GM18508 (cell line): ENCODE measurements around the gene SCUBE2.
A peak's percentile ranks its signal among the peaks of the same experiment; 100 is the strongest.

ENCODE experiments used
- ATAC-seq: cut with Tn5 transposase; IDR thresholded peaks from one replicate; pipeline ENCODE4 v1.9.1; 2021; ENCODE audit warnings: moderate number of reproducible peaks; ENCODE audit not compliant: insufficient read depth, unreplicated experiment

SCUBE2 gene

DNA sequence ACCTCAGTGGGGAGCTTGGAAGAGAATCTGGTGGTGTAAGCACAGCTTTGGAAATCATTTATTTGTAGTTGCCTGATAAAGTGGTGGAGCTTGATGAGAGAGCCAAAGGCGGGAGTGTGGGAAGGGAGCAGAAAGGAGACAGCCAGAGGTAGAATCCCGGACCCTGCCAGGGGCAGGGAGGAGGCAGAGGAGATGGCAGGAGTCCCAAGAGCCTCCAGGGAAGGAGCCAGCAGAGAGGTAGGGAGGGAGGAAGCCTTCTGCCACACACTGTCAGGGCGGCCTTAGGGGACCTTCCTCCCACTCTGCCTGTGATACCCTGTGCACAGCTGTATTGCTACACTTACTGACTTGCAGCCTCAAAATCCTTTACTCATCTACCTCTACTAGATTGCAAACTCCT is 15.4 kb downstream of the SCUBE2 start:
- no peak for ATAC-seq

DNA sequence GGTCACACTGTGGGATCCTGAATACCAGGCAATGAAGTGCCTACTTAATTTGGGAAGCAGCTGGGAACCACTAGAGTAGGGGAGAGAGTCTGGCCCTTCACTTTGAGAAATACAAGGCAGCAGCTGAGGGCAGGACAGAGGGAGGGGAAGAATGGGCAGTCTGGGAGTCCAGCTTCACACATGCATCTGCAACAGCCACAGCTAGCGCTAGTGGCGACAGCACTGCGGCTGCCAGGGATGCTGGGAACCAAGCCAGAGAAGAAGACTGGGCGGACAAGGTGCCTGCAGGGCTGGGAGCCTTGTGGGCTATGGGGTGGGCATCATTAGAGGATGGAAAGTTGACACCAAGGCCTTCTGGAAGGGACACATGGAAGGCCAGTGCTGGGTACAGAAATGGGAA is 15.8 kb downstream of the SCUBE2 start:
- no peak for ATAC-seq

DNA sequence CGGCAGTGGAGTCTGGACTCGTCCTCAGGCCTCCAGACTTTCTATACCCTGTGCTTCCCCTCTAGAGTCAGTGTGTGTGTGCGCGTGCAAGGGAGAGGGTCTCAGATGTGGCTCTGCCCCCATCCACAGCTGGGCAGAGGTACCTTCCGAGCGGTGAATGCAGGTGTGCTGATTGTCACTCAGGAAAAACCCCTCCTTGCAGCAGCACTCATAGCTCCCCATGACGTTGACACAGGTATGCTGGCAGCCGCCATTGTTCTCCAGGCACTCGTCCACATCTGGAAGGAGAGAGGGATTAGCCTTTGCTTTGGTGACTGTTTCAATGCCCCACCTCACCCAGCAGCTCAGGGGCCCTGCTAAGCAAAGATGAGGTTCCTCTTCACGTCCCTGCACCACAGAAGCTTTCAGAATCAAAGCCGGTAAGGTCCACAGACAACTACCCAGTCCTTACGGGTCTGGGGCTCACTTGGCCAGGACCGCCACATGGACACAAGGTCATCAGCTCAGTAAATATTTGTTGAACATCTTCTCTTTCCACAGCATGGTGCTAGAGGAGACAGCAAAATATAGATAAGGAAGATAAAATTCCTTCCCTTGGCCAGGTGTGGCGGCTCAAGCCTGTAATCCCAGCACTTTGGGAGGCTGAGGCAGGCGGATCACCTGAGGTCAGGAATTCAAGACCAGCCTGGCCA is 16.9 kb downstream of the SCUBE2 start:
- ATAC-seq, result no peak

DNA sequence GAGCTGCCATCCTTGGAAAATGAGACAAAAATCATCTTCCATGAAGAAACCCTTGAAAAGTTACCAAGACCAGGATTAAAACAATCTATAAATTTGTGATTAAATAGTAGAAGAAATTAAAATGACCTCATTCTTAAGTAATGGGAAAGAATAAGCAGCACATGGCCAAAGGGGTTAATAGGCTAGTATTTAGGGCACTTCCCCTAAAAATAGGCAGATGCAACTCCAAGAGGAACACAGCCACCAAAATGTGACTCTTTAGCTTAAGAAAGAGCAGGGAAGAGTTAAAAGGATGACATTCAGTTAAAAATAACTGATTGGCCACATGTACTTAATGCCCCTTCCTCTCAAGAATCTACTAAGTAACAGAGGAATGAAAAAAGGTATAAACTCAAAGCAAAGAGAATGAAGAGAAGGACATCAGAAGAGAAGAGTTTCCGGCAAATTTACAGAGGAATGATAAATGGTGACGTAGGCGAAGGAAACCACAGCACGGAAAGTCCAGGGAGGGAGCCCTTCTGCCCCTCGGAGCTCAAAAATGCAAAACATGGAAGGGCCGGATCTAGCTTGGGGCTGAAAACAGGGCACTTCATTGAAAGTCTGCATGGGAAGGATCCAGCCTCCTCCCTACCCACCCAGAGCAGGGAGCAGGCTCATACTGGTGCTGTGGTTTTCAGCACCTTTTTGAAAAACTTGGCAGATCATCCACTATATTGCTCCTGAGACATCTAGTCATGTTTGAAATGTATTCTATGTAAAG is 17.8 kb downstream of the SCUBE2 start:
- no peak for ATAC-seq

DNA sequence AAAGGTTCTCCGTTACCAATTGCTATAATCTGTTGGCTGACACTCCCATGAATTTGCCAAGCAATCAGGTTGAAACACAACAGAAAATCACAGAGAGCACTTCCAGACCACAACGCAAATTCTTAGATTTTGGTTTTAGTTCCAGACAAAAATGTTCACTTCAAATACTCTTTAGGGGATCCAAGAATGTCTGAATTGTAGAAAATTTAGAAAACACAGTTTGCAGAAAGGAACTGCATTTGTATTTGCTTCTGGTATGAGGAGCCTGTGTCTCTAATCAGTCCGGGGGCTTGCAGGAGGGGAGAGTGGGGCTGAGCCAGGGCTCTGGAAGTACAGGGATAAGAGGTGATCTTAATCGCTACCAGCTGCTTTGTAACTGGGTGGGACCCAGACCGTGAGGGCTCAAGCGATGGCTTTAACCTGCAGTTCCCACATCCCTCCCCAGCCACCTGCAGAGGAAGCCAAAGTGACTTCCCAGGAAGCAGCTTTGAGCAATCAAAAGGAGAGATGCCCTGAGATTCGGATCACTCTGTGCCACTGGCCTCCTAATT is 18.7 kb downstream of the SCUBE2 start:
- no peak for ATAC-seq

DNA sequence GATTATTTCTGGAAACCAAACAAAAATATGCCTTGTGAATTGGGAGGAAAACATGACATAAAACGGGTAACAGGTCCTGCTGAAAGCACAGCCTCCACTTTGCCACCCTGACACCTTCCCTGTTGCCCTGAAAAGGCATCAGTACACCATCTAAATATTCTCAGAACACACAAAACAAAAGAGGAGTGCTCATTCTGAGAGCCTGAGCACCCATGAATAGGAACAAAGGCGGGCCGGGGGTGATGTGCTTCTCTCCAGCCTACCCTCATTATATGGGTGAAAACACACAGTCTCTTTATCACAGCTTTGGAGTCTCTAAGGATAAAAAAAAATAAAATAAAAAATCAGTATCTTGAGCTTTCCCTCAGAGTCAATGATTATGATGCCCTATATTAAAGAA is 19.7 kb downstream of the SCUBE2 start:
- ATAC-seq, result no peak

DNA sequence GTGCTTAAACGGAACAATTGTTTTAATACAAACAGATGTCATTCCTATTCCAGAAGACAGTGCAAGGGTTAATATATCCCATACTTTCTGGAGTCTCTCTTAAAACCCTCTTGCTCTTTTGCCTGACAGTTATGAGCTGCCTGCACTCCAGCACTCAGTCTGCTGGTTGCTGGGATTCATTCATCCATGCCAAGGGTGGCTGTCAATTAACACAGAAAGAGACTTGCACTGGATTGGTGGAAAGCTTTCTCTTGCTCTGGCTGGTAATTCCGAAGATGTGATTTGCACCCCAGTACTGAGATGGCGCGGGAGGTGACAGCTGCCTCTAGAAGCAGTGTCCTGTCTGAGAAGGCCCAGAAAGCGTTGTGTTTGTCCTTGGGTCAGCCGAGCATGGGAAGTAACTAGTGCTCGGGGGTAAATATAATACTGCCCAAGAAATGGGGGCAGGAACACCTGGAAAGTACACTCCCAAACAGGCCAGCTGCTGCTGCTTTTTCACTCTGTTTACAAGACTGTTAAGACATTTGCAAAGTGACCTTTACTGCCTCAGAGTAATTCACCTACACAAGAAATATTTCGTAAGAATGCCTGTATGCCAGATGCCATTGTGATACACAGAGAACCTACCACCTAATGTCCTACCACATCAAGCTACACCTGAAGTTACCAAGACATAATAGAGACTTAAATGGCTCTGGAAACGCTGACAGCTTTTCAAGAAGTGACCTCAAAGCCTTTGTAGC is 20.5 kb downstream of the SCUBE2 start:
- ATAC-seq, result no peak

DNA sequence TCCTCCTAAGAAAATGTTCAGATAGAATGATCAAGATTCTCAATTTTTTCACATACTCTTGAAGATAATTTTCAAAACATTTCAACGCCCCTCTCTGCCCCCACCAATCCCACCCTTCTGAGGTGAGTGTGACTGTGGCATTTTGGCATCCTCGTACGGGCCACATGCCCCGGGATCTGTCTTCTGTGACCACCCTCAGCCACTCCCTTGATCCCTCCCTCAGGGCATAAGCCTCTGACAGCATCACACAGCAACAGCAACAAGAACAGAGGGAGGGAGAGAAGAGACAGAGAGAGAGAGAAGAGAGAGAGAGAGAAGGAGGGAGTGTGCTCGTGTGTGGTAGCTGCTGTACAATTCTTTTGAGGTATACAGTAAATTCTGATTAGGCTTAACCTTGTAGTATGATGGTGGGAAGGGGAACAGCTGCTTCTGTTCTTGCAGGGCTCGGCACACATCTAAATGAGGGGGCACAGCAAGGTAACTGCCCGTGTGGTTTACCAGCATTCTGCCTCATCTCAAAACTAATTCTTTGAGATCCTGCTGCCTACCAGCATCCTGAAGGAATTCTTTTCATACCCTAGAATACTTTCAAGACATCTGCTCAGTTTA is 21.4 kb downstream of the SCUBE2 start:
- ATAC-seq, result no peak

DNA sequence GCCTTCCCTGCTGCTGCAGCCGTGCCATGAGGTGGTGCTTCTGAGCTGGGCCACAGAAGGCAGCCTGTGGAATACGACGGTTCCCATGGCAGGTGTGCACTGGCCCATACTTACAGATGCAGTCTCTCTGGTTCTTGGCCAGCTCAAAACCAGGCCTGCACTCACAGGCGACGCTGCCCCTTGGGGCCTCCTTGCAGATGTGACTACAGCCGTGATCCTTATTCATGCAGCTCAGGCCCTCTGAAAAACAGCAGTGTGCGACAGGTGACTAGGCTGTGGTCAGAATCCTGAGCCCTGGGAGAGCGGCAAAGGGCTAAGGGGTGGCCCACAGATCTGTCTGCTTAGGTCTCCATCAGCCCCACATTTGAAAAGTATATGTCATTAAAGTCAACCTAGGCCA is 22.1 kb downstream of the SCUBE2 start:
- no peak for ATAC-seq

DNA sequence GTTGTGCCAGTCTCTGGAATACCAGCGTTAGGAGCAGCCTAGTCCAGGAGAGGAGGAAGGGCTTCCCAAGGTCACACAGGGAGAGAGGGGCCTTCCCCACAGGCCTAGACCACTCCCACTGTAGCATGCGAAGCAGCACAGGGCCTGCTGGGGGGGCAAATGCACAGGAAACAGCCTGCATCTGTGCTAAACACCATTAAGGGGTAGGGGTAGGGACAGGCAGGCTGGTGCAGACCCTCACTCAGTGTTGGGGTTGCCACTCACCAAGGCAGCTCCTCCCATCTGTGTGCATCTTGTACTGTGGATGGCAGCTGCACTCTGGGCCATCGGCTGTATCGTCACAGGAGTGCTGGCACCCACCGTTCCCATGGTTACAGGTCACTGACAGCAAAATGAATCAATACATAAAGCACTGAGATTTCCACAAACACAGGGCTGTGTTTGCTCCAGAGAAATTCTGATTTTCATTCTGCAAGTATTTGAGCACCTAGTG is 24.9 kb downstream of the SCUBE2 start:
- no peak for ATAC-seq

DNA sequence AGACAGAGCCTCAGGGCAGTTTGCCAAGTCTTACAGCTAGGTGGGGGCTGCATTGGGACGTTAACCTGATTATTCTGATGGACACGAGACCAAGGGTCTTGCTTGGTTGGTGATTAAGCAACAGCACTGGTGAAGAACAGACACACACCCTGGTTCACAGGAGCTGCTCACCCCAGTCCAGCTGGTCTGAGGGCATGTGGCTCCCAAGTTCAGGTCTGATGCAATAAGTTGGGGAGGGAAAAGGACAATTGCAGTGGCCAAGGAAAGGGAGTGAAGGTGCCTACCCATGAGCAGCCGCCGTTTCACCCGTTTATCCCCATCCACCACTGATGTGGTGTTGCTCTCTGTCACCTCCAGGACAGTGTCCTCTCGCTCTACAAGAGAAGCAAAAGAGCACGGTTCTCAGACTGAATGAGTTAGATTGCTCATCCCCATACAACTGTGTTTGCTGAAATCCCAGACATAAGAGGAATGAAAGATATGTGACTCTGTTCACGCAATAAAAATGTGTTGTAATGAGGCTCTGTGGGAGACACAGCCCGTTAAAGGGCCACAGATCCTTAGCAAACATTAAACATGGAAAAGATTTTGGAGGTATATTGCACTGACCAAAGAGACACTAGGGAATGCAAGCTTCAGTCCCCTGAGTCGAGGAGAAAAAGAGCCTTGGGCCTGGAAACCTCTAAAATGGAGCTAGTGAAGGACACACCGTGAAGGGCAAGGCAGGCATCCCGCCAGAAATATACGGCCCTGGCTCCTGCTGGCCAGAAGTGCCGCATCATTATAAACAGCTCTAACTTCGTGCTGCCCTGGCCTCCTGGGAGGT is 25.6 kb downstream of the SCUBE2 start:
- ATAC-seq, result no peak

DNA sequence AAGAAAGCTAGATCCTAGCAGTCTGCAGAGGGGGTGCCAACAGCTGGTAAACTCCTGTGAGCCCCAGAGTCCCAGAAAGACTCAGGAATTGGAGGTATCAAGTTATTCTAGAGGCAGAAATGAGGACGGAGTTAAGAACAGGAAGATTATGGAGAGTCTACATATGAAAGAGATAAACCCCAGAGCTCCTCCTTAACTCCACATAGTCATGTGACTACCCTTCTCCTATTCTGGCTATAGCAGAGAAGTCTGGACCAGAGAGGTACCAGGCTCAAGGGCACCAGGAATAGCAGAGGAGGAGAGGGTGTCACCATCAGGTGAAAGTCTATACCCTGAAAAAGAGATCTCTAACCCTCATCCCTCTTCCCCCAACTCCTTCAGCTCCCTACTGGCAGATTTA is 29.6 kb downstream of the SCUBE2 start:
- ATAC-seq, result no peak

DNA sequence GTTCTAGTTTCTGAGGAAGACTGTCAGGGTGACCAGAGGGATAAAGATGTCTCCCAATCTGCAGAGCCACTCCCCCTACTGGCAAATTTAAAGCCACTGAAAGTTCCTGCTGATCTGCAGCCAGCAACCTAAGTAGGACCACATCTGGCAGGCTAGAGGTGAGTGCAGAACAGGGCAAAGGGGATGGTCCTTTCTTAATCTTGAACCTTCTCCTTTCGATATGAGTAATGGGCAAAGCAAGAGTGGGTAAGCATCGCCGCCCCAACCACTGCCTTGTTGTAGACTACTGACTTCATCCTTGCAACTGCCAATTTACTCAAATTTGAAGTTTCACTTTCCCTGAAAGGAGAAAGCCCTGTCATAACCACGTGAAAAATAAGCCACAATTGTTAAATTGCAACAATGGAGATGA is 30.7 kb downstream of the SCUBE2 start:
- peak; percentile 90 for ATAC-seq

DNA sequence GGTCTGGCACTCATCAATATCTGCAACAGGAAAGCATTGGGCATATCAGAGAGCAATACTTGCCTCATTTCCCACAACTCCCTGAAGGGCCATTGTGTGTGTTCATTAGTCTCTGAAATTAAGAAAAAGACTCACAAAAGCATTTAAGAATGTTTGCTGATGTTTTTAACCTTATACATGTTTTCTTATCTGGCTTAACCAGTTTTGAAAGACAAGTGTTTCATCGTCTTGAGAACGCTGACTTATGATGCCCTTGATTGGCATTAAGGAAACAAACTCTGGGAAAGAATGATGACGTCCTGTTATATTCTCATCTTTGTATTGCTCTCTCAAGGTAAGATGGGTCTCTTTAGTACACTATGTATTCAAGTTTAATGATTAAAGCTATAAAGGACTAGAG is 32.0 kb downstream of the SCUBE2 start:
- ATAC-seq, result no peak

DNA sequence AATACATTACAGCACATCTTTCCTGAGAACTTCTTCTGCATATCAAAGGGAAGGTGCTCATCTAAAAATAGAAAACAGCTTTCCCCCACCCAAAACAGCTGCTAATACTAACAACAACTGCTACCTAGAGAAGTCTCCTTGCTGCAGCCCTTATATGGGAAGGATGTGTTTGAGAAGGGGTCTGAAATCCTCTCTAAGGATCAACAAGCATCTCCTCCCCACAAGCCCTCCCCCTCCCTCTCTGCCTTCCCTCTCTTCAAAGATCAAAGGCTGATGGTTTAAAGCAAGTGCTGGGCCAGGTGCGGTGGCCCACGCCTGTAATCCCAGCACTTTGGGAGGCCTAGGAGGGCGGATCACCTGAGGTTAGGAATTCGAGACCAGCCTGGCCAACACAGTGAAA is 33.5 kb downstream of the SCUBE2 start:
- no peak for ATAC-seq

DNA sequence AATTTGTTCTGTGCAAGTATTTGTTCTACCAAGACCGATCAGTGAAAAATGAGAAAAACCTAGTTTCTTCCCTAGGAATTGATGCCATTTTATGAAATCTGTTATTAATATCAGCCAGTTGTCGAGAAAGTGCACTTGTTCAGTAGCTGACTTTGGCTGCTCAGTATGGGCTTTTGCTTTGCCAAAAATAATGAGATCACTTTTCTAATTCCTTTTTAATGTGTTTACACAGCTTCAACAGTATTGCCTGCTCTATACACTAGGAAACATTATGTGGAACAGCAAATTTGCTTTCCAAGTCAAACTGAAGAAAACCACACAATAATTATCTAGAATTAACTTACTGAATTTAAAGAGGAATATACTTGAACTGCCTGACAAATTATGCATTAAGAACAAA is 34.4 kb downstream of the SCUBE2 start:
- no peak for ATAC-seq

DNA sequence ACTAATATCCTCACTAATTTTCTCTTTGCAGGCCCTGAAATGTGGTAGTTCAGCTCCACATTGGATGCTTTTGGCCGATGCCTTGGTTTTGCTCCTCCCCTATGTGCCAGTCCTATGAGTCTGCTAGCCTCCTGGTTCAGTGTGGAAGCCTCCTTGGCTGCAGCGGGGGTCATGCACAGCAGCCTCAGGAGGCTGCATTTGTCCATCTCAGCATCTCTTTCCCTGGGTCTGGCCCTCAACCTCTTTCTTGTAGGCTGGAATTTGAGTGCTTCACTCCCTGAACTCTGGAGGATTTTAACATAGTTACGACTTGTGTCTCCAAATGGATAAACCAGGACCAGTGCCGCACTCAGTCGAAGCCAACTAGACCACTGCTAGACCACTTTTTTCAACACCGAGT is 34.9 kb downstream of the SCUBE2 start:
- ATAC-seq, result no peak

DNA sequence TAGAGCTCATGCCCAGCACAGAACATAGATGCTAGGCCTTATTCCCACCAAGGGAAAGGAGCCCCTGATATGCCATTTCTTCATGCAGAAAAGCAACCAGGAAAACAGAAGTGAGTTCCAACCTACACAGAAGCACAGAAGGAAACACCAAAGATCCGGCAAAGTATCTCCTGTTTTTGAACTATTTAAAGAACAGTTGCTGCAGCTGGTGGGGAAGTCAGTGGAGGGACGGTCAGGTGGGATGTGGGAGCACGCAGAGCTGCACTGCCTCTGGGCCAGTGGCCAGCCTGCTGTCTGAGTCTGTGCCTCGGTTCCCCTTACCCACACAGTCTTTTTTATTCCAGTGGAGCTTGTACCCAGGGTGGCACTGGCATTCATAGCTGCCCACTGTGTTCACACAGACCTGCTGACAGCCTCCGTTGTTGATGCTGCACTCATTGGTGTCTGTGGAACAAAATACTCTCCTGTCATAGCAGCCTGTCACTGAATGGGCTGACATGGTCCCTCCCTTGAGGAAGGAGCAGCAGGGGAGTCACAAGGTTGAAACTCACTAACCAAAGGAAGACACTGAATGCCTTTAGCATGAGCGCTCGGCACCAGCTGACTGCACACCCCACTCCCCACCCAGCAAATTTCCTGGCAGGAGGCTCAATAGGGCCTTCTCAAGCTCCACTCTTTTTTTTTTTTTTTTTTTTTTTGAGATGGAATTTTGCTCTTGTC is 37.9 kb downstream of the SCUBE2 start:
- ATAC-seq, result no peak

DNA sequence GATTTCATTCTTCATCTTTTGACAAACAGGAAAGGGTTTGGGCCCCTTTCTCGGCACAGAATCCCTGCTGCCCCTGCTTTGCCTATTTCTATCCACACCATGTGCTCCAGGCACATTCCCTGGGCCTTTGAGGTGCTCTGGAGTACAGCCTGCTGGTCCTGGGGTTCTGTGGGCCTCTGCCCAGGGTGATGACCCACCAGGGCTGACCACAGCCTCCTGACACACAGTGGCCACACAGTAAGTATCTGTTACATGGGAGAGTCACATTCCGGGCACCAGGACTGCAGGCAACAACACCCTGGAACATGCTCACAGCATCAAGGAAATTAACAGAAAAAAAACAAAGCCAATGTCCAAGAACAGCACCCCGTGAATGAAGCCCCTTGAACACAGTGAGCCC is 39.1 kb downstream of the SCUBE2 start:
- no peak for ATAC-seq
